Suprapubic skin (tissue), 4 donors: ENCODE results near the gene PRTG. TPM values are rescaled to one million over a fixed set of nuclear protein-coding genes. Genes with fewer than 3 reads are reported as not detected.
A peak's percentile ranks its signal among the peaks of the same experiment; 100 is the strongest.

Experiments used
- DNase-seq, 2 donors: peaks; one replicate each; pipeline ENCODE4 v3.0.0-alpha.2; 2019; ENCODE audit warnings: low spot score in 2 of 2
- H3K27ac ChIP-seq: fragments of 200-600 bp; sonication (generic); one replicate; pipeline ENCODE4 v1.5.1; 2019
- H3K27me3 ChIP-seq: fragments of 200-600 bp; sonication (generic); one replicate; pipeline ENCODE4 v1.5.1; 2019
- H3K36me3 ChIP-seq: fragments of 200-600 bp; sonication (generic); one replicate; pipeline ENCODE4 v1.5.1; 2019
- H3K4me1 ChIP-seq: fragments of 200-600 bp; sonication (generic); one replicate; pipeline ENCODE4 v1.5.1; 2019
- H3K4me3 ChIP-seq: fragments of 200-600 bp; sonication (generic); one replicate; pipeline ENCODE4 v1.5.1; 2019; ENCODE audit warnings: mild to moderate bottlenecking
- H3K9me3 ChIP-seq: fragments of 200-600 bp; sonication (generic); one replicate; pipeline ENCODE4 v1.5.1; 2019
- EP300 ChIP-seq: sonication (generic); formaldehyde crosslinking; IDR thresholded peaks from one replicate; pipeline ENCODE4 v1.6.1; 2017; ENCODE audit warnings: antibody characterized with exemption
- POLR2A ChIP-seq, 2 donors: fragments of 450-650 bp; IDR thresholded peaks; one replicate each; pipeline ENCODE4 v1.6.1; 2017; ENCODE audit warnings: antibody characterized with exemption in 2 of 2, mild to moderate bottlenecking in 2 of 2, moderate library complexity in 2 of 2
- POLR2AphosphoS5 ChIP-seq, 3 donors: sonication (generic); formaldehyde crosslinking; IDR thresholded peaks; one replicate each; pipeline ENCODE4 v1.6.1; 2017; ENCODE audit warnings: antibody characterized with exemption in 3 of 3
- WGBS: methylation state at CpG from one replicate; pipeline ENCODE4 v1.1.5; 2018; 5-methylcytosine and 5-hydroxymethylcytosine counted together
- total RNA-seq, 4 donors: library from RNA; depleted of rRNA; stranded (reverse); fragments of >200 nt; gene quantifications; one replicate each; pipeline ENCODE4 v1.1.0, GENCODE V29; 2016
- TF ChIP-seq, protein P1 (sequence below), 2 donors: fragments of 200-600 bp in 1 of 2; fragments of 450-650 bp in 1 of 2; sonication (generic) in 1 of 2; IDR thresholded peaks; one replicate each; pipeline ENCODE4 v1.5.1; 2016 to 2019; ENCODE audit warnings: antibody characterized with exemption in 2 of 2, mild to moderate bottlenecking in 1 of 2, moderate library complexity in 1 of 2

PRTG gene
- total RNA-seq, 4 donors from 2014 or later = 0.08 to 0.49 (median 0.24) TPM; not detected in 1

GRCh38 chr15:55588070-55588814, 154.7 kb downstream of the PRTG start, which contains the start of gene PYGO1:
TSS of gene PYGO1 (minus strand) at chr15:55588345. CDS start at chr15:55587883, 462 bp downstream.
- Histone ChIP-seq H3K4me3 (peak within 1 kb of the TSS; percentile 69), H3K36me3 (no peaks in the 10 kb centered on the region), H3K27me3 (no peaks in the 10 kb centered on the region), H3K9me3 (no peaks in the 10 kb centered on the region), H3K4me1 (peaks cover 10% of the 10 kb centered on the region), H3K27ac (peak within 1 kb of the TSS; percentile 74)
- WGBS = 0% methylated on average over 14 of the region's 107 CpGs
- DNase-seq = peak; percentile 66 to 85
- TF ChIP-seq EP300 (no peak), POLR2A (IDR thresholded peaks at IDR 0.05) (no peak), POLR2AphosphoS5 (IDR thresholded peaks at IDR 0.05) (no peak)
- TF ChIP-seq, protein P1, sequence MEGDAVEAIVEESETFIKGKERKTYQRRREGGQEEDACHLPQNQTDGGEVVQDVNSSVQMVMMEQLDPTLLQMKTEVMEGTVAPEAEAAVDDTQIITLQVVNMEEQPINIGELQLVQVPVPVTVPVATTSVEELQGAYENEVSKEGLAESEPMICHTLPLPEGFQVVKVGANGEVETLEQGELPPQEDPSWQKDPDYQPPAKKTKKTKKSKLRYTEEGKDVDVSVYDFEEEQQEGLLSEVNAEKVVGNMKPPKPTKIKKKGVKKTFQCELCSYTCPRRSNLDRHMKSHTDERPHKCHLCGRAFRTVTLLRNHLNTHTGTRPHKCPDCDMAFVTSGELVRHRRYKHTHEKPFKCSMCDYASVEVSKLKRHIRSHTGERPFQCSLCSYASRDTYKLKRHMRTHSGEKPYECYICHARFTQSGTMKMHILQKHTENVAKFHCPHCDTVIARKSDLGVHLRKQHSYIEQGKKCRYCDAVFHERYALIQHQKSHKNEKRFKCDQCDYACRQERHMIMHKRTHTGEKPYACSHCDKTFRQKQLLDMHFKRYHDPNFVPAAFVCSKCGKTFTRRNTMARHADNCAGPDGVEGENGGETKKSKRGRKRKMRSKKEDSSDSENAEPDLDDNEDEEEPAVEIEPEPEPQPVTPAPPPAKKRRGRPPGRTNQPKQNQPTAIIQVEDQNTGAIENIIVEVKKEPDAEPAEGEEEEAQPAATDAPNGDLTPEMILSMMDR (IDR thresholded peaks at IDR 0.05) = no peak

- peak overlapping the region; percentile 69 for H3K4me3 ChIP-seq
- no peaks in the 10 kb centered on the region for H3K9me3 ChIP-seq
- DNase-seq = peak in 1 of 2 donors; percentile 64
- 10% methylated on average over 24 of the region's 65 CpGs for WGBS
- H3K27ac ChIP-seq = peak overlapping the region; percentile 74
- H3K36me3 ChIP-seq = no peaks in the 10 kb centered on the region
- peaks cover 10% of the 10 kb centered on the region for H3K4me1 ChIP-seq
- TF ChIP-seq POLR2A (IDR thresholded peaks at IDR 0.05) = no peak
- TF ChIP-seq, protein P1 (IDR thresholded peaks at IDR 0.05) = no peak
- no peak for TF ChIP-seq POLR2AphosphoS5 (IDR thresholded peaks at IDR 0.05)
- no peak for TF ChIP-seq EP300
- no peaks in the 10 kb centered on the region for H3K27me3 ChIP-seq
Measured at GRCh38 chr15:55587321-55588069, 155.5 kb downstream of the PRTG start.

- no peaks in the 10 kb centered on the region for H3K27me3 ChIP-seq
- TF ChIP-seq EP300 = no peak
- TF ChIP-seq, protein P1 (IDR thresholded peaks at IDR 0.05) = no peak
- no peak for TF ChIP-seq POLR2AphosphoS5 (IDR thresholded peaks at IDR 0.05)
- TF ChIP-seq POLR2A (IDR thresholded peaks at IDR 0.05) = no peak
- no peak for DNase-seq
- peak overlapping the region; percentile 69 for H3K4me3 ChIP-seq
- no peaks in the 10 kb centered on the region for H3K9me3 ChIP-seq
- peaks cover 10% of the 10 kb centered on the region for H3K4me1 ChIP-seq
- WGBS = 66% methylated on average over 3 of the region's 3 CpGs
- H3K36me3 ChIP-seq = no peaks in the 10 kb centered on the region
- H3K27ac ChIP-seq = no peak overlapping the region
Measured at GRCh38 chr15:55586808-55587207, 156.1 kb downstream of the PRTG start.

DNA sequence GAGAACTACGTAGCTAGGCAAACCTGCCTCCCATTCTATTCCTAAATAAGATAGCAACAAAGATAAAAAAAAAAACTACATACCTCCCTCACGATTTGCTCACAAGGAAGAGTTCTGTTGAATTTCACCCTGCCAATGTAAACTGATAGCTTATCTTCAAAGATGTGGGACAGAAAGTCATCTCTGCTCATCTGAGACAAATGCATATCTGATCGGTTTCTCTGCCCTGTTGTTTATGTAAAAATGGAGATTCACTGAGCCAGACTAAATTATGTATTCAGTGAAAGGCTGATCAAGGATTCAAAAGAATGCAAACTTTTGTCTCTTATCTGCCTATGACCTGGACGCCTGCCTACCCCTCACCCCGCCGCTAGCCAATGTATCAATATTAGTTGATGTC, 166.0 kb downstream of the PRTG start:
- no peaks in the 10 kb centered on the region for H3K27me3 ChIP-seq
- H3K36me3 ChIP-seq = no peaks in the 10 kb centered on the region
- no peak overlapping the region for H3K4me3 ChIP-seq
- no peak overlapping the region for H3K27ac ChIP-seq
- no peak for DNase-seq
- WGBS = 83% methylated on average over 6 of the region's 6 CpGs
- no peaks in the 10 kb centered on the region for H3K4me1 ChIP-seq
- H3K9me3 ChIP-seq = no peaks in the 10 kb centered on the region
- TF ChIP-seq EP300 (no peak), POLR2A (IDR thresholded peaks at IDR 0.05) (no peak), POLR2AphosphoS5 (IDR thresholded peaks at IDR 0.05) (no peak)
- TF ChIP-seq, protein P1 (IDR thresholded peaks at IDR 0.05) = no peak

GRCh38 chr15:55574096-55574495, 168.9 kb downstream of the PRTG start:
- no peak for TF ChIP-seq POLR2AphosphoS5 (IDR thresholded peaks at IDR 0.05)
- no peak for TF ChIP-seq EP300
- no peak for TF ChIP-seq POLR2A (IDR thresholded peaks at IDR 0.05)
- TF ChIP-seq, protein P1 (IDR thresholded peaks at IDR 0.05) = no peak

More at GRCh38 chr15:55574096-55574495, 168.9 kb downstream of the PRTG start:
- H3K27me3 ChIP-seq = no peaks in the 10 kb centered on the region
- no peaks in the 10 kb centered on the region for H3K4me1 ChIP-seq
- H3K9me3 ChIP-seq = no peaks in the 10 kb centered on the region
- 89% methylated on average over 2 of the region's 2 CpGs for WGBS
- no peaks in the 10 kb centered on the region for H3K36me3 ChIP-seq
- no peak overlapping the region for H3K27ac ChIP-seq
- no peak overlapping the region for H3K4me3 ChIP-seq
- DNase-seq = no peak
